OCI-LY1 (cell line): ENCODE measurements around the gene ZNF22.

Source experiments
- CTCF ChIP-seq: fragments of 200-600 bp; sonication (generic), shearing (Covaris generic); IDR thresholded peaks from 2 replicates; pipeline ENCODE4 v1.5.1; 2017; ENCODE audit warnings: mild to moderate bottlenecking, antibody characterized with exemption, low read length, moderate library complexity, mixed read lengths
- EZH2 ChIP-seq: fragments of 200-600 bp; sonication (generic), shearing (Covaris generic); IDR thresholded peaks from 2 replicates; pipeline ENCODE4 v1.8.0; 2017; ENCODE audit warnings: borderline replicate concordance, mixed run types, mild to moderate bottlenecking, antibody characterized with exemption, low read length, moderate library complexity, mixed read lengths

DNA sequence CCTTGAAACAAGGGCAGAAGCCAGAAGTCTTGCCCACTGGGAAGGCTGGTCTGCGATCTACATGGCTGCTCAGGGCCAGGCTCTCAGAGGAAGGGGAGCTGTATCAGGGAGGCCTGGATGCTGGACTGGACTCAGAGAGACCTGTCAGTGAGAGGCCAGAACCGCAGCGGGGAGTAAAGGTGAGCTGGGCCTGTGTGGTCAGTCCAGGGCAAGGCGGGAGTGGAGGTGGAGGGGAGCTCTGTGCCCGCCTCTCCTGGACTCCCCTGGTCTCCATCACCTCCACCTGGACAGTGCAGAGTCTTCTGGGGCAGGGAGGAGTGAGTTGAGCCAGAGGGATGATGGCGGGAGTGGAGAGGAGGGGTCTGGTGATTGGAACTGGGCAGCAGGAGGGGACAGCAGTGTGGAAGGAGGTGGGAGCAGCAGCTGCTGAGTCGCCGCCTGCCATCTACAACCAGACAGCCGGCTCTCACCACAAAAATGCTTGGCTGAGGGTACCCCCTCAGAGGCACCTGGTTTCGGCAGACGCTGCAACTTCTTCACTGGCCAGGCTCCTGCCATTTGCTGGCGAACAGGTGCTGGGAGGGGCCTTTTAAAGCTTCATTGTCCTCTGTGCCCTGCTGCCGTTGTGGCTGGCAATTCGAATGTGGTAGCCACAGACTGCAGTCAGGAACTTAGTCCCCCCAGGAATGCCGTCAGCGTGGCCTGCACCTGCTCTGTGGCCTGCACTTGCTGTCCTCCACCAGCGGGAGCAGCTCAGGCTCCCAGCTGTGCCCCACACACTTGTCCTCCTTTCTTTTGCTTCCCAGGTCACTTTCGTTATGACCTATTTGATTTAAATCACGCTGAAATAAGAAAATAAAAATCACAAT, 37.6 kb upstream of the ZNF22 start:
- TF ChIP-seq CTCF (no peak), EZH2 (no peak)
